HS-5 (cell line): ENCODE measurements around the gene PCID2.
"Not testable (repeated sequence)": the region's sequence is repeated elsewhere in the genome, so short reads cannot be mapped to it uniquely, and the experiment has no call there.

ENCODE experiments used
- DNase-seq: peaks from one replicate; pipeline ENCODE4 v3.0.0-alpha.2; 2012; ENCODE audit warnings: low read depth

Gene PCID2

DNA sequence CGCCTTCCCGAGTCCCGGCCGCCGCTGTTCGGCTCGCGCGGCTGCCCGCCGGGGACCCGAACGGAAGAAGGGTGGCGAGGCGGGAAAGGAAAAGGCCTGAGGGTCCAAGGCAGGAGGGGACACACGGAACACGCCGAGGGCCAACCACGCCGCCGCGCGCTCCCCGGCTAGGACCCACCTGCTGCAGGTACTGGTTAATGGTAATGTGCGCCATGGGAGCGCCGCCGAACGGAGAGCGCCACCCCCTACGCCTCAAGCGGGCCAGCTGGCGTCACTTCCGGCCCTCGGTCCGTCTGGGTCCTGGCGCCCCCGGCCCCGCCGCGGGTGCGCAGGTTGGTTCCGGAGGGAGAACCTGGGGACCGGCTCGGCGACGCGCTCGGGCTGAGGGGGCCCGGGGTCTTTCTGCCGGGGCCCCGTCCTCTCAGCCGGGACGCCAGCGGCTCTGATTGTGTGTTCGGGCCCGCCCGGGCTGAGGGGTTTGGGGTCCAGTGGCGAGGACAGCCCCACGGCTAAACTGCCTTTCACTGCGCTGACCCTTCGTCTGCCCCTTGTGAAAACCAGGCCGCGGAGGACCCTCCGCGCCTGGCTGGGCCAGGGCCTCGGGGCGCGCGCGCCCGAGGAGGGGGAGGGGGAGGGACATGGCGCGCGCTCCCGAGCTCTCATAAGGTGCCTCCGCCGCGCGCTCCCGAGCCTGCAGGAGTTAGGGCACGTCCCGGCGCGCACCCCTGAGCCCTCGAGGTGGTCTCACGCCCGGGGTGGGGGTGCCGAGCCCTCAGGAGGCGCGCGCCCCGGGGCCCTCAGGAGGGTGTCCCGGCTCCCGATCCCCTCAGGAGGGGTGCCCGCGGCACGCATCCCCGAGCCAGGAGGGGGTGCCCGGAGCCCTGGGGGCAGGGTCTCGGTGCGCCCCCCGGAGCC is at the start of gene PCID2:
Gene PCID2, minus strand, starts transcription at position 249 of the 915 bp plus-strand sequence. Its CDS starts 35 bp downstream, at position 214.
- DNase-seq: no peak

DNA sequence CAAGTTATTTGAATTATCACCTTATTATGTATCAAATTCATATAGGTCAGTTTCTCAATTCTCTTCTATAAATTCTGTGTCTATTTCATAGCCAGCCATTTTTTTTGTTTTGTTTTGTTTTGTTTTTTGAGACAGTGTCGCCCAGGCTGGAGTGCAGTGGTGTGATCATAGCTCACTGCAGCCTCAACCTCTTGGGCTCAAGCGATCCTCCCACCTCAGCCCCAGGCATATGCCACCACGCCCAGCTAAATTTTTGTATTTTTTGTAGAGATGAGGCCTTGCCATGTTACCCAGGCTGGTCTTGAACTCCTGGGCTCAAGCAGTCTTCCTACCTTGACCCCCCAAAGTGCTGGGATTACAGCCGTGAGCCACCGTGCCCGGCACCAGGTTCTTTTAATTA is 49.4 kb upstream of the PCID2 start:
- not testable (repeated sequence) for DNase-seq

DNA sequence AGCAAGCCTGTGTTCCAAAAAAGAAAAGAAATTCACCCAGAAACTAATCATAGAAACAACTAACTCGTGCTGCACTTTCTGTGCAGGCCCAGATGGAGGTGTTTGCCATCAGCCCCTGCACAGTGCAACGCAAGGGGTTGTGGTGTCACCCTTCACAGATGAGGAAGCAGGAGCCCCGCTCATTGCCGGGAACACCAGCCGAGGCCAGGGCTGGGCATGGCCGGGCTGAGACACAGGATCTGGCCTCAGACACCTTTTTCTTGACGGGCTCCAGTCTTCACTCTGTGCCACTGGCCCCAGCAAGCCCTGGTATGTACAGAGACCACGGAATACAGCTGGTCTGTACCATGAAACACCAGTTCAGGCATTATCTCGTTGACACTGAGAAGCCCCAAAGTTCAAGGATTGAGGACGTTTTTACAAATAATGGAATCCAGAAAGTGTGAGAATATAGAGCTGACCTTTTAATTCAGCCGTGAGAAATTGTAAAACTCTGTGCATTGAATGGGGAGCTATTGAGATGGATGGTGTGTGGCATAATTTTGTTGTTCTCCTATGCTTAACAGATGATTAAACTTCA is 44.1 kb upstream of the PCID2 start:
- DNase-seq: no peak

DNA sequence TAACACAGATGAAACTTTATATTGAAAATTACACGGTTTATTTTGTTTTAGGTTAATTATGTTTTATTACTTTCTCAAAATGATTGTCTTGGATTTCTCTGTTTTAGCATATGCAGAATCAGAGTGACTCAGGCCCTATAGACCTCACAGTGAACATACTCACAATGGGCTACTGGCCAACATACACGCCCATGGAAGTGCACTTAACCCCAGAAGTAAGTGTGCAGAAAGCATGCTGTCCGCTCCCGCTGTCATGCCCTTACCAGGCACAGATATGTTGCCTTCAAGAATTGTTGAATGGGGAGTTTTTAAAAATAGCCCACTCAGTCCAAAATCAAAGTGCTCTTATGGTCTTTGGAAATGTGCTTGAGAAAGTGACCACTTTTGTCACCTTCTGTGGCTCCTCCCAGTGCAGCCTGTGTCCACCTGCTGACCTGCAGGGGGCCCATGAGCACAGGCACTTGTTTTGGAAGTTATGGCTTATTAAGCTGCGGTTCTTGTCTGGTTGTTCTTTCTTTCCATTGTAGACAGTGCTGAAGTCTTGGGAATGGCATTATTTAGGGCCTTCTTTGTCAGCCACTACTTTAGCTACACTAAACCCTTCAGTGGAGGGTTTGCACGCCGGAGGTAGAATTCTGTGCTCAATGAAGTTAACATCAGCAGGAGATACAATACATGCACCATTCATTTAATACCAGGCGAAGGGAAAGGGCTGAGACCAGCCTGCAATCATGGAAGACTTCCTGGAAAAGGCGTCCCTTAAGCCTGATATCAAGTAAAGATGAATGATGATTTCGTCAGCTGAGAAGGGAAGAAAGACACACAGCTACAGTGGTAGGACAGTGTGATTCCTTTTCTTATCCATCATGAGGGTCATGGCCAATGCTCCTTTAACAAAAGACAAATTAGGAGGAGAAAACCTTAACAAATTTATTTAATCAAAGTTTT is 37.7 kb upstream of the PCID2 start:
- DNase-seq: no peak

DNA sequence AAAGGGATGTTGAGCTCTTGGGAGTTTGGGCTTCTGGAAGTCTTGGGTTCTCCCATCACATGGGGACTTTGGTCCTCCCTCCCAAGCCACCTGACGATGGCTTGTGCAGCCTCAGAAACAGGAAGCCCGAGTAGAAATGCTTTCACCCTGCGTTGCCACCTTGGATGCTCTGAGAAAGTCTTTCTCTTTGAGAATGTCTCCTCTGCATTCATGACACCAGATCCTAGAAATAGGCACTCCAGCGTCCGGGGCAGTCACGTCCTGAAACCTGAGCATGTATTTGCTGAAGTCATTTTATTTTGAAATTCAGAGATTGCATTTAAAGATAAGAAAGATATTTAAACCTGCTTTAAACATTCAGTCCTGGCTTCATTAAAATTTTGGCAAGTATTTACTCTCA is 35.4 kb upstream of the PCID2 start:
- DNase-seq: no peak

DNA sequence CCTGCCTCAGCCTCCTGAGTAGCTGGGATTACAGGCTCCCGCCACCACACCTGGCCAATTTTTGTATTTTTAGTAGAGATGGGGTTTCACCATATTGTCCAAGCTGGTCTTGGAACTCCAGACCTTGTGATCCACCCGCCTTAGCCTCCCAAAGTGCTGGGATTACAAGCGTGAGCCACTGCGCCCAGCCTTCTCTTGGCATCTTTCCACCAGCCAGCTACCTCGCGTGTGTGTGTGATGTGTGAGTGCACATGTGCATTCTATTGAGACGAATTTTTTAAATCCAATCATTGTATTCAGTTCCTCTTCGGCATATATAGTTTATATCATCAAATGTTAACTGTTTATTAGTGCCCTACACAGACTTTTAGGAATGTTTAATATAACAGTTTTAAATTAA is 33.2 kb upstream of the PCID2 start:
- DNase-seq: not testable (repeated sequence)

DNA sequence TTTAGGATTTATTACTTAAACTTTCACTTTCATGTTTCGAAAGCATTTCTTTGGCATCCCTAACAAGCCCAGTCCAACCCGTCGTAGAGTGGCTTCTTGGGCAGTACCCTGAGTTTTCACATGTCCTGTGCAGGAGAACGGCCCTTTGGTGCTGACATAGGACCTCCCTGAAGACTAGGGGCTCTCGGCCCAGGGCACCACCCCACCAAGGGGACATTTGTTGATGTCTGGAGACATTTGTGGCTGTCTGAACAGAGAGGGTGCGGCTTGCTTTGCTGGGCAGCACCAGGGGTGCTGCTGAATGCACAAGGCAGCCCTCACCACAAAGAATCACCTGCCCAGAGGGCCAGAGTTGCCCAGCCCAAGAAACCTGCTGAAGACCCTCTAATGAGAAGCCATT is 31.5 kb upstream of the PCID2 start:
- no peak for DNase-seq

DNA sequence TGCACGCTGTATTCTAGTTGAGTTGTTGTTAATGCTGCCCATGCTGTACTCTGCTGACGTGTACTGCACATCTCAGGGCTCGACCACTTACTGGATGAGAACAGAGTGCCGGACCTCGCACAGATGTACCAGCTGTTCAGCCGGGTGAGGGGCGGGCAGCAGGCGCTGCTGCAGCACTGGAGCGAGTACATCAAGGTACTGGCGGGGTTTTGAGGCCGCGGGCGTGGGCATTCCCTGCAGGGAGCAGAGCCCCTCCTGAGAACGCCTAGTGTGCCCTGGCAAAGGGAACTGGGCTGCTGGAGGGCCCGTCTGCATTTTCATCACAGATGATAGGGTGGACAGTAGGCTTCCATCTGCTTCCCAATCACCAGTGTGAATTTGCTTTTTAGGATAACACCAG is 30.9 kb upstream of the PCID2 start:
- no peak for DNase-seq

DNA sequence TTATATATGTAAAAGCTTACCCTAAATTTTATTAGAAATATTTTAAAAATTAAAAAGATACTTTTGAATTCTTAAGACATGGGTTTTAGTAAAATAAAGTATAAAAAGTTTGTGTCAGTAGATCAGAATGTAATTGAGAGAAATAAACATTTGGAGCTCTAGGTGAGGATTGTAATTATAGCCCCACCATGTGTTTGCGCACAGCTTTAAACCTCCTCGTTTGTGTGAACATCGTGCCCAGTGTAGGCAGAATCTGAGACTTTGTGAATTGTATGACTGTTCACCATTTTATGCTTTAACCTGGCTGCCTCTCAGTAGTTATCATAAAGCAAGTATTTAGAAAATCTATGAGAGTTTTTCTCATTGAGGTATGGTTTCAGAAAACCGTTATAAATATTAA is 30.1 kb upstream of the PCID2 start:
- DNase-seq: no peak

DNA sequence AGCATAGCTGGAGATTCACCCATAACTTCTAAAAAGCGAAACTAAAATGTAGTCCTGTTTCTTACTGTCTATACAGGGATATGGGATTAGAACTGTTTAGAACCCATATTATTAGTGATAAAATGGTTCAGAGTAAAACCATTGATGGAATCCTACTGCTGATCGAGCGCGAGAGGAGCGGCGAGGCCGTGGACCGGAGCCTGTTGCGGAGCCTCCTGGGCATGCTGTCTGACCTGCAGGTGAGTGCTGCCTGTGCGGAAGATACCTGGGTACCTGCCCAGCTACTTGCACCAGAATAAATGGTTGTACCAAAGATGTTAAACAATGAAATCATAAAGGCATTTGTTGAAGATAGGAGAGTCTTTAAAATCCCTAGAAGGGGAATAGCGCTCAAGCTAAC is 24.6 kb upstream of the PCID2 start:
- DNase-seq: no peak

DNA sequence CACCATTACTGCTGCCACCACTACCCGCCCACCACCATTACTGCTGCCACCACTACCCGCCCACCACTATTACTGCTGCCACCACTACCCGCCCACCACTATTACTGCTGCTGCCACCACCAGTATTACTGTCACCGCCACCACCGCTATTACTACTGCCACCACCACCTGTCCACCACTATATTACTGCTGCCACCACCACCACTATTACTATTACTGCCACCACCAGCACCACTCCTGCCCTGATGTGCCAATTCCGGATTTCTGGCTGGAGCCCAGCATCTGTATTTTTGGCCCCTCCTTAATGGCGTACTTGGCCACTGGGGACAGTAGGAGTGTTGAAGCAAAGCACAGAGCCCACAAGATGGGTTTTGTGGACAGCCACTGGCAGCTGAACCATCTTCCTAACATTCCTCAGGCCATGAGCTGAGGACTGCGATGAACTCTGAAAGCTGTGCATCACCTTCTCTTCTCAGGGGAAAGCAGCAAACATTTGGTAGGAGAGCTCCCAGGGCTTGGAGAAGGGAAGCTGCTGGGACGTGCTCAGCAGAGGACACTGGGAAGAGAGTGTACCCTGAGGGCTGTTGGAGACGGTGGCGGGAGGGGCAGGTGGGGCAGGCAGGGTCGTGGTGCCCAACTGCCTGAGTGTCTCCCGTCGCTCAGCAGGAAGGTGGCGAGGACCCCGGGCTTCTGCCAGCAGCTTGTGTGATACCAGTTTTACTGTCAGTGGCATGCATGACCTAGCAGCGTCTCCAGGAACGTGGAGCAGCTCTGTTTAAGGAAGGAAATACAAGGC is 23.9 kb upstream of the PCID2 start:
- no peak for DNase-seq

DNA sequence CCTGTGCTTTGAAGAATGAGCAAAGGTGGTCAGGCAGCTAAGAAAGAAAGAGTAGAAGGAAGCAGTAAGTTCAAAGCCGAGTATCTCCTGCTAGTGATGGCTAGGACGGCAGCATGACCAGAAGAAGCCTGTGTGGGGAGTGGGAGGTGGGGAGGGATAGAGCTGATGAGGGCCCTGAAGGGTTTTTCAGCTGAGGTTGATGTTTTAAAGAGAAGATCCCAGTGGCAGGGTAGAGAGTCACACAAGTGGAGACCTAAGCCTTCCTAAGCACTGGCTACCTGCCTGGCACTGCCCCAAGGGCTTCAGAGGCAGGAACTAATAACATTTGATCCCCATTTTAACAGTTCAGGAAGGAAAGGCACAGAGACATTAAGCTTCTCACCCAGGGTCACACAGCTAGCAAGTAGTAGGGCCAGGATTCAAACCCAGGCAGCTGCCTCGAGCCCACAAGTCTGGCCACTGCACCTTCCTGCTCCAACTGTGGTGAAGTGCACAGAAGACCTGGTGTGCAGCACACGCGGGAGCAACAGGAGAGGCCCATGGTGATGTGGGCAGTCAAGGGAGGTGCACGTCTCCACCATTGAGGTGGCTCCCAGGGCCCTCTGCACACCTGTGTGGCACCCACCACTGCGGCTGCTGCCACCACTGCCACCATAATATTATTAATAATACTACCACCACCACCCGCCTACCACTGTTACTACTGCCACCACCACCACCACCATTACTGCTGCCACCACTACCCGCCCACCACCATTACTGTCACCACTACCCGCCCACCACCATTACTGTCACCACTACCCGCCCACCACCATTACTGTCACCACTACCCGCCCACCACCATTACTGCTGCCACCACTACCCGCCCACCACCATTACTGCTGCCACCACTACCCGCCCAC is 23.1 kb upstream of the PCID2 start:
- no peak for DNase-seq

DNA sequence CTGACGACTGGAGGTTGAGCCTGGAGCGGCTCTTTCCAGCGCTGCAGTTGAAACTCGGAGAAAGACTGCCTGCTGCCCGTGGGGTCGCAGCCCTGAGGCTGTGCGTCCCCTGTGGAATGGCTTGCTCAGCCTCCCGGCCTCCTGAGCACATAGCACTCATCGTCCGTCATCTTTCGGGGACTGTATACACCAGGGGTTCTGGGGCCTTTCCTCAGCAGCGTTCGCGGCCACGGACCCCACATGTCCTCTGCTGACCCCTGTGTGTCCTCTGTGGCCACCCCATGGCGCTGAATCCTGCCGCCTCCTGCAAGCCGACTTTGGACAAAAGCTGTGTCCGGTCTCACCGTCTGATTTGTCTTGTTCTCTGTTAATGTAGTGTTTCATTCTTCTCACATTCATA is 21.3 kb upstream of the PCID2 start:
- no peak for DNase-seq

DNA sequence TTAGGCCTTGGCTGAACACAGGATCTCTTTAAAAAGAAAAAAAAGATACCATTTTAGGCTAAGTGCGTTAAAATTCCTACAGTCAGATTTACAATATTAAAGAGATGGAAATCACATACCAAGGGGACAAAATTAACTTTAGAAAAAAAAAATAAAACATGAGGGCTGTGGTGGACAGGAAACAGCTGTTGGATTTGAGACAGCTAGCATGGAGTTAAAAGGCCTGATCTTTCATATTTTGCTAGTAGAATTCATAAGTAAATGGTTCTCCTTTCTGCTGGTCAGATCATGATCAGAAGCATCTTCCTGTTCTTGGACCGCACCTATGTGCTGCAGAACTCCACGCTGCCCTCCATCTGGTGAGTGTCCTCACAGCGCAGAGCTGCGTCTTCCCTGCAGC is 20.7 kb upstream of the PCID2 start:
- no peak for DNase-seq

DNA sequence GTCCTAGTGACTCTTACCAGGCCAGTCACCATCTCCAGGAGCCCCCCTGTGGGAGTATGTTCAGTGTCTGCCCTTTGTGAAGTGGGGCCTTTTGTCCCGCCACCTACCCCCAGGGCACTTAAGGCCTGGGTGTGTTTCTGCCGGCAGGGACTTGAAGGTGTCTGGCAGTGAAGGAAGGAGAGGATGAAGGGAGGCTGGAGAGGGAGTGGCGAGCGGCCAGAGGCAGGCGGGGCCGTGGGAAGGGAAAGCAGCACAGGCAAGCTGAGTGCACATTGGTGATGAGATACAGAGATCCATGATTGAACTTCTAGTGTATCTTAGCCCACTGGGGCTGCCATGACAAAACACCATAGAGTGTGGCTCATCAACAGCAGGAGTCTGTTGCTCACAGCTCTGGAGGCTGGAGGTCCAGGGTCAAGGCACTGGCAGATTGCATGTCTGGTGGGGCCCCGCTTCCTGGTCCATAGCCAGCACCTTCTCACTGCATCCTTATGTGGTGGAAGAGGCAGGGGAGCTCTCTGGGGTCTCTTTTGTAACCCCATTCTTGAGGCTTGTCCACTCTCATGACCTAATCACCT is 18.5 kb upstream of the PCID2 start:
- DNase-seq: no peak

DNA sequence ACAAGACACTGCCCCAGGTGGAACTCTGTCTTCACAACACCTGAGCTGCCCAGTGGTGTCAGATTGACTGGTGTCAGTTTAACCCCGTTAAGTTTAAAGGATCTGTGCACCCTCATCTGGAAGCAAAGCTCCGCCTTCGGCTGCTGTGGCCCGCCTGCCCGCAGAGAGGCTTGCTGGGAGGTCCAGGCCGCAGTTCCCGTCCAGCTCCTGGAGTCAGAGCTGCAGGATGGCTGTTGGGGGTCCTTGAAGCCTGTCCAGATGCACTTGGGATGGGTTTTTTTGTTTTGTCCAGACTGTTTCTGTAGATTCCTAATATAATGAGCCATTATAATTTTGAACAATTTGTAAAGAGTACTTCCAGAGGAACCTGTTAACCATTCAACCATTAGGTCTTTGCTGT is 17.0 kb upstream of the PCID2 start:
- DNase-seq: no peak

DNA sequence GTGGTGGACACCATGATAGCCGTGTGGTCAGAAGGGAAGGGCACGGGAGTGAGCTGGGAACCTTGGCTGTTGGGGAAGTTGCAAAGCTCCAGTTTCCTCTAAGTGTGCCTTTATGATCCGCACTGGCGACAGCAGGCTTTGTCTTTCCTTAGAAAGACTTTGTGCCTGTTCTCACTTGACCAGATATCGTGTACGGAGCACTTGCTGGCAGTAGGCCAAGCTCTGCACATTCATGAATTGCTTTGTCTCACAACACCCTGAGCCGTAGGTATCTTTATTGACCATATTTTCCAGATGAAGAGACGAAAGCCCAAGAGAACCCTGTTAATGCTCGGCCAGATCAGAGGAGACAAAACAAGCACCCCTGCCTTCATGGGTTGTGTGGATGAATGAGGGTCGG is 16.0 kb upstream of the PCID2 start:
- DNase-seq: no peak

DNA sequence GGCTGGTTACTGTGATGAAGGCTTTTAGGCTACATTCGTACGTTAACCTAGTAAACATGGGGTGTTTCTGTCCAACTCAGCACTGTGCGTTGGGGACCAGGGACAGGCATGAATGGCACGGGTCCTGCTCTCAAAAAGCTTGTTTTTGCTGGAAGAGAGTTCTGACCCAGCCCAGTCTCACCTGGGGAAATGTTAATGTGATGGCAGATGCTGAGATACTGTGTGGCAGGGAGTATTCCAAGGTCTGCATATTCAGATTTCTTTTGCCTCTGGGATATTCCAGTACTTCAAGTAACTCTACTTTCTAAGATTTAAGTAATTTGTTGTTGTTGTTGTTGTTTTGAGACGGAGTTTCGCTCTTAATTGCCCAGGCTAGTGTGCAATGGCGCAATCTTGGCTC is 14.6 kb upstream of the PCID2 start:
- DNase-seq: no peak

DNA sequence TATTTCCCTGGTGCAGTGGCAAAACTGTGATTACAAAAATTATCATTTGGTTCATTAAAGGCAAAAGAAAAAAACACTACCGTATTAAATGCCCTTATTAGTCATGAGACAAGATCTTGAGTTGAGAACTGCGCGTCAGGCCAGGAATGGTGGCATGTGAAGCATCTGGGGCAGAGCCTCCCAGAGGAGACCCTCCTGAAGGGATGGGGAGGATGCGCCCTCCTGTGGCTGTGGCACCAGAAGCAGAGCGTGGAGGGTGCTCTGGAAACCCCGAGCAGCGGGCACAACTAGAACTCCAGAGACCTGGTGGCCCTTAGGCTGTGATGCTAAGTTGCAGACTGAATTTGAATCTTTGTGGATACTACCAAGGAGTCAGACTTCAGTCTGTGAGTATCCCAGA is 12.4 kb upstream of the PCID2 start:
- no peak for DNase-seq

DNA sequence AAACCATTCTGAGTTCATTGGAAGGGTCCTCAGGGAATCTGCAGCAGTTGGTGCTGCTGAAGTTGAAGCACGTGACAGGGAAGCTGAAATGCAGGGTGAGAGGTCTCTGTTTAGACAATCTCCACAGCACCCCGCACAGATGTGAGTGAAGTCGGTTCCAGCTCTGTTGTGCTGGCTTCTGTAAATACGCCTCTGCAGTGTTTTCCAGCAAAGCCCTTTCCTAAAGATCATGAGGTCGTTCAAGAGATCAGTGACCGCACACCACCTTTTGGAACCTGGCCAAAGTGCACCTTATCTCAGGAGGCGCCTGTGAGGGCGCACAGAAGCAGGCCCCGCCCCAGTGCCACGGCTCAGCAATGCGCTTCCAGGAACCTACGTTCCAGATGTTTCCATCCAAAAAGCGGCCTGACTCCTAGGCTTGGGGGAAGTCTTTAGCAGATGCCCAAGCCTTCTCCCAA is 11.7 kb upstream of the PCID2 start:
- DNase-seq: no peak
